ENCODE data around the gene PRAMEF15.
"Not testable (repeated sequence)": the region's sequence is repeated elsewhere in the genome, so short reads cannot be mapped to it uniquely, and the experiment has no call there.

DNA sequence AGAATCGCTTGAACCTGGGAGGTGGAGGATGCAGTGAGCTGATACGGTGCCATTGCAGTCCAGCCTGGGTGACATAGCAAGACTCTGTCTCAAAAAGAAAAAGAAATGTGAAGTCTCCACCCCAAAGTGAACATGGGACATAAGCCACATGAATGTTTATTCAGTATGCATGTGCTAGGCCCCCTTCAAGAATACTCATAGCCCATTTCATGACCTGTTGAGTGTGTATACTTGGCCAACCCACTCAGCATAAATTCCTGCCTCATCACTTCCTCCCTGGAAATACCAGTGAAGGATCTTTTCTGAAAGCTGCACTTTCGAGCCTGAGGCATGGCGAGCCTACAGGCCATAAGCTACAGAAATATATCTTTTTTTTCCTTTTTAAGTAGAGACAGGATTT, 49.5 kb downstream of the PRAMEF15 start:
- not testable (repeated sequence) for TF ChIP-seq CTCF (IDR thresholded peaks at IDR 0.05 in 2 of 3, conservative IDR thresholded peaks at IDR 0.05 in 1 of 3; ENCODE audit: insufficient read depth in 2 of 3, low read depth in 1 of 3, low read length in 3 of 3); ZNF23 (CRISPR knock-in tag; IDR thresholded peaks at IDR 0.05); ZKSCAN1 (IDR thresholded peaks at IDR 0.05; ENCODE audit: low read depth, low read length); EZH2 (IDR thresholded peaks at IDR 0.05; ENCODE audit: borderline replicate concordance, low read depth, low read length); MXI1 (IDR thresholded peaks at IDR 0.05; ENCODE audit: low read depth, low read length); JUND (IDR thresholded peaks at IDR 0.05; ENCODE audit: borderline replicate concordance, low read depth, low read length); JUND (tag; IDR thresholded peaks at IDR 0.05; ENCODE audit: borderline replicate concordance, low read depth, low read length); NFIC (IDR thresholded peaks at IDR 0.05); ZFPM2 (CRISPR knock-in tag; IDR thresholded peaks at IDR 0.05); POLR2AphosphoS2 (IDR thresholded peaks at IDR 0.05; ENCODE audit: low read length)
